22Rv1 (cell line): Measurements from ENCODE around the gene TFDP1.

ENCODE experiments used
- ZFX ChIP-seq: fragments of 450-650 bp; IDR thresholded peaks from 2 replicates; pipeline ENCODE4 v1.6.1; 2017; ENCODE audit warnings: antibody characterized with exemption, borderline replicate concordance
- TF ChIP-seq, protein P1 (sequence below): fragments of 450-650 bp; IDR thresholded peaks from 2 replicates; pipeline ENCODE4 v1.5.1; 2017; ENCODE audit warnings: mild to moderate bottlenecking

DNA sequence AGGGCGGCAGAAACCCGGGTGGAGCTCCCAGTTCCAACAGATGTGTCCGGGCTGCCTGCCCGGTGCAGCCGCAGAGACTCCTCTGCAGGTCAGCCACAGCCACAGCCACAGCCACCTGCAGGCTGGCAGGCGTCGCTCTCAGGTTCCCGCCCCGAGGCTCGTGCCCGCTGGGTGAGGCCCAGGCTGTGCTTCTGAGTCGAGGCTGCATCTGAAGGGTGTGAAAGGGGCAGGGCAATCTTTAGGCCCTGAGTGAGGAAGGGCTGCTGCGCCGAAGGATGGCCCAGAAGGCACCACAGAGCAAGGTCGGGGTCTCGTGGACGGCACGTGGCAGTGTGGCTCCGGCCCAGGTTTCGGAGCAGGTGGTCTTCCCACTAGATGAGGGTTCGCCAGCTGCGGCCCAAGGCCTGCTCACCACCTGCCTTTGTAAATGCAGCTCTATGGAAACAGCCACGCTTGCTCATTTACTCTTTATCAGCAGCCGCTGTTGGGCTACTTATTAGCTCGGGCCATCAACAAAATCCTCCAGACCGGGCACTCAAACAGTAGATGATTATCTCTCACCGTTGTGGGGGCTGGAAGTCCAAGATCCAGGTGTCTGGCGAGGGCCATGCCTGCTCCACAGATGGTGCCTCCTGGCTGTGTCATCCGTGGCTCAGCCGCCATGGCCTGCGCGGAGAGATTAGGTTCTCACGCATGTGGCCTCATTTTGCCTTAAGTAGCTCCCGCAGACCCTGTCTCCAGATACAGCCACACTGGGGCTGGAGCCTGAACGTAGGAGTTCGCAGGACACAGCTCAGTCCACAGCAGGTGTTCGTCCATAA is 40.3 kb upstream of the TFDP1 start:
- TF ChIP-seq, protein P1, sequence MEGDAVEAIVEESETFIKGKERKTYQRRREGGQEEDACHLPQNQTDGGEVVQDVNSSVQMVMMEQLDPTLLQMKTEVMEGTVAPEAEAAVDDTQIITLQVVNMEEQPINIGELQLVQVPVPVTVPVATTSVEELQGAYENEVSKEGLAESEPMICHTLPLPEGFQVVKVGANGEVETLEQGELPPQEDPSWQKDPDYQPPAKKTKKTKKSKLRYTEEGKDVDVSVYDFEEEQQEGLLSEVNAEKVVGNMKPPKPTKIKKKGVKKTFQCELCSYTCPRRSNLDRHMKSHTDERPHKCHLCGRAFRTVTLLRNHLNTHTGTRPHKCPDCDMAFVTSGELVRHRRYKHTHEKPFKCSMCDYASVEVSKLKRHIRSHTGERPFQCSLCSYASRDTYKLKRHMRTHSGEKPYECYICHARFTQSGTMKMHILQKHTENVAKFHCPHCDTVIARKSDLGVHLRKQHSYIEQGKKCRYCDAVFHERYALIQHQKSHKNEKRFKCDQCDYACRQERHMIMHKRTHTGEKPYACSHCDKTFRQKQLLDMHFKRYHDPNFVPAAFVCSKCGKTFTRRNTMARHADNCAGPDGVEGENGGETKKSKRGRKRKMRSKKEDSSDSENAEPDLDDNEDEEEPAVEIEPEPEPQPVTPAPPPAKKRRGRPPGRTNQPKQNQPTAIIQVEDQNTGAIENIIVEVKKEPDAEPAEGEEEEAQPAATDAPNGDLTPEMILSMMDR, result no peak
- TF ChIP-seq ZFX, result no peak
